ENCODE measurements around the gene TMEM229B. TPM values are rescaled to one million over a fixed set of nuclear protein-coding genes. Genes with fewer than 3 reads are reported as not detected.

Gene TMEM229B
- total and polyA plus RNA-seq, 2 donors (not counting 1 experiment from before 2014, with no cell fraction given), result 6.9 to 8.2 TPM

DNA sequence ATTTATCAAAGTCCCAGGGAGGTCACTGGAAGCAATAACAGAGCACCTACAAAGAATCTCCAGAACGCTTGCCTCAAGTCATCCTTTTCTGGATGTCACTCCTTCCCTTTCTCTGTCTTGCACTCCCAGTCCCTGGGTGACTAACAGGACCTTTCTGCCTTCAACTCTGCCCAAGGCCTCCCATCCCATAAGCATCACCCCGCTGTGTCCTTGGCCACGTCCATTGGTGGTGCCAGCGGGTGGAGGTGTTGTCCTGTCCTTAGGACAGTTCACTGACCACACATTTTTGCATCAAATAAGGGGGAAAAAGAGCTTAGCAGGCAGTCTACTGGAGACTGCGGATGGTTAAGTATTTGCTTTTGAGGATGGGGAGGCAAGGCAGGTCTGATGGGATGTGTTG is 52.9 kb downstream of the TMEM229B start:
- peaks cover 12% of the 10 kb centered on the region for H3K27me3 Mint-ChIP-seq
- CTCF ChIA-PET, result interaction anchor here (1.3 to 23.4 kb wide), 3 partner anchors 8 to 142 kb away, joined by 3 to 863 read pairs (median 8); no protein-coding TSS in a partner anchor
- Histone ChIP-seq H3K4me3 (ENCODE audit: control extremely low read depth in 1 of 5, extremely low read depth in 1 of 5, insufficient read depth in 1 of 5, low read depth in 2 of 5, low read length in 4 of 5) (no peak overlapping the region), H3K27ac (ENCODE audit: low read length in 2 of 2) (no peak overlapping the region), H3K4me1 (ENCODE audit: control insufficient read depth in 2 of 2, insufficient read depth in 2 of 2, low read length in 2 of 2) (no peaks in the 10 kb centered on the region), H3K79me2 (ENCODE audit: control insufficient read depth, insufficient read depth, low read length) (no peaks in the 10 kb centered on the region), H3K9ac (ENCODE audit: low read length) (no peak overlapping the region), H3K36me3 (replicated peaks in 1 of 2; ENCODE audit: control extremely low read depth in 1 of 2, control insufficient read depth in 1 of 2, extremely low read depth in 1 of 2, insufficient read depth in 2 of 2, low read length in 1 of 2) (no peaks in the 10 kb centered on the region), H3K27me3 (replicated peaks in 1 of 4; ENCODE audit: control extremely low read depth in 1 of 4, control insufficient read depth in 3 of 4, insufficient read depth in 4 of 4, low read length in 3 of 4) (peaks cover 0 to 4% (median 0%) of the 10 kb centered on the region in 4 experiments), H2AFZ (ENCODE audit: insufficient read depth, low read depth, low read length, poor library complexity, severe bottlenecking) (no peak overlapping the region), H3K9me3 (ENCODE audit: control extremely low read depth in 1 of 3, control insufficient read depth in 2 of 3, insufficient read depth in 1 of 3, low read length in 2 of 3) (no peaks in the 10 kb centered on the region), H3K4me2 (replicated peaks; ENCODE audit: low read depth, low read length, poor library complexity, severe bottlenecking) (no peak overlapping the region), H4K20me1 (ENCODE audit: control insufficient read depth, insufficient read depth, low read length, poor library complexity, severe bottlenecking) (no peaks in the 10 kb centered on the region)
- intact Hi-C loops (cut with micrococcal nuclease), result no loop called here
- POLR2A ChIA-PET, result no interaction called here
- TF ChIP-seq EZH2 (IDR thresholded peaks at IDR 0.05; ENCODE audit: borderline replicate concordance, insufficient read depth, low read depth, low read length, poor library complexity, severe bottlenecking), result no peak
- TF ChIP-seq, protein P1, sequence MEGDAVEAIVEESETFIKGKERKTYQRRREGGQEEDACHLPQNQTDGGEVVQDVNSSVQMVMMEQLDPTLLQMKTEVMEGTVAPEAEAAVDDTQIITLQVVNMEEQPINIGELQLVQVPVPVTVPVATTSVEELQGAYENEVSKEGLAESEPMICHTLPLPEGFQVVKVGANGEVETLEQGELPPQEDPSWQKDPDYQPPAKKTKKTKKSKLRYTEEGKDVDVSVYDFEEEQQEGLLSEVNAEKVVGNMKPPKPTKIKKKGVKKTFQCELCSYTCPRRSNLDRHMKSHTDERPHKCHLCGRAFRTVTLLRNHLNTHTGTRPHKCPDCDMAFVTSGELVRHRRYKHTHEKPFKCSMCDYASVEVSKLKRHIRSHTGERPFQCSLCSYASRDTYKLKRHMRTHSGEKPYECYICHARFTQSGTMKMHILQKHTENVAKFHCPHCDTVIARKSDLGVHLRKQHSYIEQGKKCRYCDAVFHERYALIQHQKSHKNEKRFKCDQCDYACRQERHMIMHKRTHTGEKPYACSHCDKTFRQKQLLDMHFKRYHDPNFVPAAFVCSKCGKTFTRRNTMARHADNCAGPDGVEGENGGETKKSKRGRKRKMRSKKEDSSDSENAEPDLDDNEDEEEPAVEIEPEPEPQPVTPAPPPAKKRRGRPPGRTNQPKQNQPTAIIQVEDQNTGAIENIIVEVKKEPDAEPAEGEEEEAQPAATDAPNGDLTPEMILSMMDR (IDR thresholded peaks at IDR 0.05), result no peak
- 93% methylated on average over 4 of the region's 5 CpGs for WGBS (ENCODE audit: insufficient coverage)
- H3K27ac Mint-ChIP-seq, result no peak overlapping the region
- ATAC-seq (ENCODE audit: low read depth) (no peak), DNase-seq (no peak)
- no peak overlapping the region for H3K4me3 Mint-ChIP-seq
- no peaks in the 10 kb centered on the region for H3K9me3 Mint-ChIP-seq (ENCODE audit: insufficient read depth)
- no peaks in the 10 kb centered on the region for H3K4me1 Mint-ChIP-seq

DNA sequence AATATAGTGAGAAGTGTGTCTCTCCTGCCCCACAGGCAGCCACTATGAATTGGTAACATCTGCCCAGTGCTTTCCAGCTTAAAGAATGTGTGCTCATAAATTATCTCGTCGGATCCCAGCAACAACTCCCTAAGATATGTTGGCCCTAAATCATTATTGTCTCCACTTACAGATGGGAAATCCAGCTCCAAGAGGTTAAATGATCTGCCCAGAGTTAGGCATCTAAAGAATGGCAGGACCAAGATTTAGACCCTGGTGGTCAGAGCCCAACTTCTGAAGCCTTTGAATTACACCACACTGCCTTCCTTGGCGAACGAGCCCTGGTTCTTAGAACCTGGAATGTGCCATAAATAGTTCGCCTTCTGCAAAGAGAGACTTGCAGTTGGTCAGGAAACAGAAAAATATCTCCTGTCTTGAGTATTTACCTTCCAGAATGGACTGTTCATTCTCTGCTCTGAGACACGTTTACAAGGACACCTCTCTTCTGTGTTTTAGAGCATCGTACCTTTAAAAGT is 56.4 kb downstream of the TMEM229B start:
- Mint-ChIP-seq H3K4me1 (peaks cover 1% of the 10 kb centered on the region), H3K4me3 (no peak overlapping the region), H3K9me3 (ENCODE audit: insufficient read depth) (no peaks in the 10 kb centered on the region), H3K27ac (no peak overlapping the region), H3K27me3 (peaks cover 2% of the 10 kb centered on the region)
- intact Hi-C loops (cut with micrococcal nuclease), result no loop called here
- H3K79me2 ChIP-seq (ENCODE audit: control insufficient read depth, insufficient read depth, low read length), result no peaks in the 10 kb centered on the region
- 76% methylated on average over 5 of the region's 7 CpGs for WGBS (ENCODE audit: insufficient coverage)
- no peak overlapping the region for H3K4me2 ChIP-seq (replicated peaks; ENCODE audit: low read depth, low read length, poor library complexity, severe bottlenecking)
- ATAC-seq (ENCODE audit: low read depth) (no peak), DNase-seq (no peak)
- ChIA-PET CTCF (interaction anchor here (1.0 to 23.4 kb wide), 2 partner anchors 35 to 145 kb away, joined by 3 to 863 read pairs; no protein-coding TSS in a partner anchor), POLR2A (no interaction called here)
- H2AFZ ChIP-seq (ENCODE audit: insufficient read depth, low read depth, low read length, poor library complexity, severe bottlenecking), result no peak overlapping the region
- no peaks in the 10 kb centered on the region for H3K36me3 ChIP-seq (replicated peaks in 1 of 2; ENCODE audit: control extremely low read depth in 1 of 2, control insufficient read depth in 1 of 2, extremely low read depth in 1 of 2, insufficient read depth in 2 of 2, low read length in 1 of 2)
- no peak overlapping the region for H3K9ac ChIP-seq (ENCODE audit: low read length)
- H3K4me3 ChIP-seq (ENCODE audit: control extremely low read depth in 1 of 5, extremely low read depth in 1 of 5, insufficient read depth in 1 of 5, low read depth in 2 of 5, low read length in 4 of 5), result no peak overlapping the region
- TF ChIP-seq, protein P1 (IDR thresholded peaks at IDR 0.05), result no peak
- no peak for TF ChIP-seq EZH2 (IDR thresholded peaks at IDR 0.05; ENCODE audit: borderline replicate concordance, insufficient read depth, low read depth, low read length, poor library complexity, severe bottlenecking)
- H3K4me1 ChIP-seq (ENCODE audit: control insufficient read depth in 2 of 2, insufficient read depth in 2 of 2, low read length in 2 of 2), result peaks cover 0 to 3% of the 10 kb centered on the region in 2 donors
- H4K20me1 ChIP-seq (ENCODE audit: control insufficient read depth, insufficient read depth, low read length, poor library complexity, severe bottlenecking), result no peaks in the 10 kb centered on the region
- H3K27me3 ChIP-seq (replicated peaks in 1 of 4; ENCODE audit: control extremely low read depth in 1 of 4, control insufficient read depth in 3 of 4, insufficient read depth in 4 of 4, low read length in 3 of 4), result peaks cover 0 to 2% (median 0%) of the 10 kb centered on the region in 4 experiments
- H3K9me3 ChIP-seq (ENCODE audit: control extremely low read depth in 1 of 3, control insufficient read depth in 2 of 3, insufficient read depth in 1 of 3, low read length in 2 of 3), result no peaks in the 10 kb centered on the region
- no peak overlapping the region for H3K27ac ChIP-seq (ENCODE audit: low read length in 2 of 2)
